CD4-positive, alpha-beta T cell treated with Interferon gamma for 1 hour (primary cell): ENCODE results near the gene CPA1.
"Not testable (repeated sequence)": the region's sequence is repeated elsewhere in the genome, so short reads cannot be mapped to it uniquely, and the experiment has no call there.

ENCODE experiments used
- DNase-seq: peaks from one replicate; pipeline ENCODE4 v3.0.0-alpha.2; 2020

The CPA1 gene

GRCh38 chr7:130374507-130374906, 5.8 kb upstream of the CPA1 start:
- no peak for DNase-seq

GRCh38 chr7:130376461-130376860, 3.8 kb upstream of the CPA1 start:
- DNase-seq: not testable (repeated sequence)

GRCh38 chr7:130377178-130377577, 3.1 kb upstream of the CPA1 start:
- DNase-seq: no peak

- DNase-seq: no peak
These were observed 1.3 kb upstream of the CPA1 start for GRCh38 chr7:130379019-130379418.

GRCh38 chr7:130379532-130379920, 768 bp upstream of the CPA1 start:
- DNase-seq: no peak

GRCh38 chr7:130380861-130381455, 664 bp downstream of the CPA1 start:
- no peak for DNase-seq

GRCh38 chr7:130381468-130382312, 1.4 kb downstream of the CPA1 start:
- DNase-seq: no peak

- no peak for DNase-seq
These were observed 3.1 kb downstream of the CPA1 start for GRCh38 chr7:130383187-130383980.

- no peak for DNase-seq
These were observed 4.1 kb downstream of the CPA1 start for GRCh38 chr7:130384371-130384801.

- DNase-seq: no peak
These were observed 4.7 kb downstream of the CPA1 start for GRCh38 chr7:130384841-130385599.

GRCh38 chr7:130385600-130386066, 5.3 kb downstream of the CPA1 start:
- DNase-seq: no peak

- DNase-seq: no peak
These were observed 6.6 kb downstream of the CPA1 start for GRCh38 chr7:130386876-130387275.

GRCh38 chr7:130387306-130387627, 7.0 kb downstream of the CPA1 start:
- no peak for DNase-seq

GRCh38 chr7:130387628-130388403, 7.5 kb downstream of the CPA1 start:
- no peak for DNase-seq

GRCh38 chr7:130388671-130389070, 8.4 kb downstream of the CPA1 start:
- no peak for DNase-seq

- no peak for DNase-seq
These were observed 10.2 kb downstream of the CPA1 start for GRCh38 chr7:130390486-130390885.

GRCh38 chr7:130393101-130393561, 12.8 kb downstream of the CPA1 start:
- DNase-seq: no peak

- DNase-seq: no peak
These were observed 13.6 kb downstream of the CPA1 start for GRCh38 chr7:130393841-130394411.

GRCh38 chr7:130394421-130395195, 14.3 kb downstream of the CPA1 start:
- no peak for DNase-seq

- DNase-seq: no peak
These were observed 15.1 kb downstream of the CPA1 start for GRCh38 chr7:130395421-130395820.

- DNase-seq: no peak
These were observed 15.8 kb downstream of the CPA1 start for GRCh38 chr7:130396109-130396508.
